Ecto neural progenitor cell (in vitro differentiated cells): ENCODE results near the gene KRTAP19-8.

Experiments used
- DNase-seq: peaks from one replicate; pipeline ENCODE4 v3.0.0-alpha.2; 2018; ENCODE audit warnings: low spot score

KRTAP19-8 gene

GRCh38 chr21:31038376-31038775, at the start of gene KRTAP19-8:
Gene KRTAP19-8, minus strand, starts transcription at chr21:31038476. Its CDS starts 33 bp downstream, at chr21:31038443.
- DNase-seq, result no peak

GRCh38 chr21:31087639-31088473, 49.6 kb upstream of the KRTAP19-8 start:
- no peak for DNase-seq

GRCh38 chr21:31084689-31085088, 46.4 kb upstream of the KRTAP19-8 start:
- no peak for DNase-seq

GRCh38 chr21:31078796-31079195, 40.5 kb upstream of the KRTAP19-8 start:
- DNase-seq, result no peak

GRCh38 chr21:31078216-31078615, 39.9 kb upstream of the KRTAP19-8 start:
- no peak for DNase-seq

- DNase-seq, result no peak
These were observed 37.6 kb upstream of the KRTAP19-8 start for GRCh38 chr21:31075848-31076247.

GRCh38 chr21:31072533-31072932, 34.3 kb upstream of the KRTAP19-8 start:
- DNase-seq, result no peak

GRCh38 chr21:31064803-31065202, 26.5 kb upstream of the KRTAP19-8 start:
- DNase-seq, result no peak

- no peak for DNase-seq
These were observed 14.3 kb upstream of the KRTAP19-8 start for GRCh38 chr21:31052489-31053142.

GRCh38 chr21:31050577-31051157, 12.4 kb upstream of the KRTAP19-8 start:
- no peak for DNase-seq

- DNase-seq, result no peak
These were observed 7.6 kb upstream of the KRTAP19-8 start for GRCh38 chr21:31045841-31046240.

- no peak for DNase-seq
These were observed 5.2 kb upstream of the KRTAP19-8 start for GRCh38 chr21:31043471-31043870.

- no peak for DNase-seq
These were observed 3.8 kb upstream of the KRTAP19-8 start for GRCh38 chr21:31042080-31042464.

- no peak for DNase-seq
These were observed 3.2 kb upstream of the KRTAP19-8 start for GRCh38 chr21:31041295-31042079.

- no peak for DNase-seq
These were observed 3.9 kb downstream of the KRTAP19-8 start for GRCh38 chr21:31034378-31034777.

GRCh38 chr21:31030367-31031106, 7.7 kb downstream of the KRTAP19-8 start:
- no peak for DNase-seq

- no peak for DNase-seq
These were observed 14.6 kb downstream of the KRTAP19-8 start for GRCh38 chr21:31023680-31024079.

GRCh38 chr21:31022306-31022705, 16.0 kb downstream of the KRTAP19-8 start:
- no peak for DNase-seq

GRCh38 chr21:31018232-31018631, 20.0 kb downstream of the KRTAP19-8 start:
- no peak for DNase-seq

GRCh38 chr21:31014891-31015290, 23.4 kb downstream of the KRTAP19-8 start:
- DNase-seq, result no peak
